CD14-positive monocyte (primary cell): ENCODE measurements around the gene ANGPTL8. TPM values are rescaled to one million over a fixed set of nuclear protein-coding genes. Genes with fewer than 3 reads are reported as not detected.

ENCODE experiments used
- DNase-seq, 3 donors: peaks; one replicate each; pipeline ENCODE4 v3.0.0-alpha.2; 2011 to 2022
- H2AFZ ChIP-seq: 2 replicates; pipeline ENCODE4 v1.6.0; 2012; ENCODE audit warnings: mild to moderate bottlenecking, low read depth, low read length, inconsistent platforms; ENCODE audit not compliant: insufficient read depth, poor library complexity, severe bottlenecking
- H3K27ac ChIP-seq, 2 donors: 1 replicate in 1 of 2; 2 replicates in 1 of 2; pipeline ENCODE4 v1.5.1; 2012 to 2013; ENCODE audit warnings: low read length in 2 of 2, control low read depth in 1 of 2, inconsistent platforms in 1 of 2, low read depth in 1 of 2, mild to moderate bottlenecking in 1 of 2
- H3K27me3 ChIP-seq, 2 donors: one replicate each; pipeline versions ENCODE4 v1.6.0 to v1.6.1; 2011 to 2013; ENCODE audit warnings: low read length in 2 of 2; ENCODE audit not compliant: control insufficient read depth in 2 of 2, insufficient read depth in 2 of 2
- H3K36me3 ChIP-seq, 2 donors: replicated peaks in 1 of 2; 1 replicate in 1 of 2; 2 replicates in 1 of 2; pipeline versions ENCODE4 v1.5.1 to v1.6.1; 2012 to 2013; ENCODE audit warnings: low read length in 2 of 2, control low read depth in 1 of 2, inconsistent platforms in 1 of 2, mild to moderate bottlenecking in 1 of 2; ENCODE audit not compliant: insufficient read depth in 2 of 2, control insufficient read depth in 1 of 2
- H3K4me1 ChIP-seq, 2 donors: 1 replicate in 1 of 2; 2 replicates in 1 of 2; pipeline versions ENCODE4 v1.5.1 to v1.6.1; 2012 to 2013; ENCODE audit warnings: low read length in 2 of 2, control low read depth in 1 of 2, inconsistent platforms in 1 of 2, mild to moderate bottlenecking in 1 of 2, moderate library complexity in 1 of 2; ENCODE audit not compliant: insufficient read depth in 2 of 2, control insufficient read depth in 1 of 2
- H3K4me2 ChIP-seq: replicated peaks from 2 replicates; pipeline ENCODE3; 2012; ENCODE audit warnings: low read length, moderate library complexity, mild to moderate bottlenecking; ENCODE audit not compliant: poor library complexity, severe bottlenecking; ENCODE audit errors: extremely low read depth
- H3K4me3 ChIP-seq, 3 experiments: fragments of 200-600 bp in 1 of 3; sonication (generic) in 1 of 3; replicated peaks in 1 of 3; 1 replicate in 2 of 3; 2 replicates in 1 of 3; pipeline ENCODE4 v1.5.1; 2011 to 2013; ENCODE audit warnings: low read length in 3 of 3, mild to moderate bottlenecking in 3 of 3, control low read depth in 2 of 3, low read depth in 2 of 3, inconsistent platforms in 1 of 3, moderate library complexity in 1 of 3
- H3K79me2 ChIP-seq: 2 replicates; pipeline ENCODE4 v1.6.0; 2012; ENCODE audit warnings: mild to moderate bottlenecking, control low read depth, inconsistent platforms, low read length, moderate library complexity; ENCODE audit not compliant: insufficient read depth
- H3K9ac ChIP-seq: 2 replicates; pipeline ENCODE4 v1.6.0; 2017; ENCODE audit warnings: low read length, mild to moderate bottlenecking; ENCODE audit not compliant: insufficient read depth, poor library complexity, severe bottlenecking
- H3K9me3 ChIP-seq, 2 donors: replicated peaks in 1 of 2; 1 replicate in 1 of 2; 2 replicates in 1 of 2; pipeline versions ENCODE4 v1.5.1 to v1.6.1; 2012 to 2013; ENCODE audit warnings: low read length in 2 of 2, control low read depth in 1 of 2; ENCODE audit not compliant: control insufficient read depth in 1 of 2, insufficient read depth in 1 of 2
- H4K20me1 ChIP-seq: 2 replicates; pipeline ENCODE4 v1.6.0; 2012; ENCODE audit warnings: mild to moderate bottlenecking, low read length, control low read depth, moderate library complexity; ENCODE audit not compliant: insufficient read depth
- H3K27ac Mint-ChIP-seq, 7 donors: one replicate each; pipeline ENCODE4 v1.8.0; 2020; ENCODE audit warnings: mild to moderate bottlenecking in 7 of 7, mixed read lengths in 7 of 7, moderate library complexity in 6 of 7, inconsistent platforms in 2 of 7
- H3K27me3 Mint-ChIP-seq, 3 donors: one replicate each; pipeline ENCODE4 v1.8.0; 2021 to 2022; ENCODE audit warnings: low read depth in 3 of 3, mild to moderate bottlenecking in 3 of 3, mixed read lengths in 3 of 3, moderate library complexity in 3 of 3, inconsistent platforms in 1 of 3
- H3K36me3 Mint-ChIP-seq, 2 donors: one replicate each; pipeline ENCODE4 v1.8.0; 2020; ENCODE audit warnings: mixed read lengths in 2 of 2, inconsistent platforms in 1 of 2, mild to moderate bottlenecking in 1 of 2
- H3K4me1 Mint-ChIP-seq: one replicate; pipeline ENCODE4 v1.8.0; 2020; ENCODE audit warnings: mild to moderate bottlenecking, mixed read lengths
- H3K4me3 Mint-ChIP-seq, 2 donors: one replicate each; pipeline ENCODE4 v1.8.0; 2020; ENCODE audit warnings: mild to moderate bottlenecking in 2 of 2, mixed read lengths in 2 of 2, moderate library complexity in 1 of 2
- H3K9me3 Mint-ChIP-seq, 7 donors: one replicate each; pipeline ENCODE4 v1.8.0; 2020 to 2022; ENCODE audit warnings: mixed read lengths in 7 of 7, mild to moderate bottlenecking in 6 of 7, moderate library complexity in 6 of 7, inconsistent platforms in 2 of 7
- CTCF ChIP-seq: fragments of 200-600 bp; IDR thresholded peaks from one replicate; pipeline ENCODE4 v1.8.0; 2022; ENCODE audit warnings: antibody characterized with exemption, mild to moderate bottlenecking
- WGBS: methylation state at CpG from one replicate; pipeline ENCODE4 v1.1.5; 2013; ENCODE audit warnings: missing lambda C conversion rate; ENCODE audit not compliant: insufficient coverage; 5-methylcytosine and 5-hydroxymethylcytosine counted together
- intact Hi-C, 2 donors: fragments of 100-400 bp; cut with micrococcal nuclease; formaldehyde crosslinking; loops; one replicate each; pipeline versions ENCODE4 v1.15.0 to v1.15.1; 2023
- polyA plus RNA-seq, 3 donors: library from polyadenylated mRNA; depleted of rRNA in 1 of 3; unstranded in 2 of 3; stranded (reverse) in 1 of 3; fragments of 300-500 nt in 2 of 3; fragments of >200 nt in 1 of 3; fragmentation: Illumina TruSeq in 2 of 3; gene quantifications; 1 replicate in 2 of 3; 2 replicates in 1 of 3; pipeline ENCODE4 v1.2.3, GENCODE V29; 2012 to 2021

The ANGPTL8 gene
- polyA plus RNA-seq, 3 donors: not detected

- H3K27ac ChIP-seq: no peak overlapping the region
- Mint-ChIP-seq H3K27ac (no peak overlapping the region), H3K4me3 (peak overlapping the region; percentile 72), H3K27me3 (peaks cover 47 to 73% (median 73%) of the 10 kb centered on the region in 3 donors), H3K9me3 (peaks cover 0 to 17% (median 9%) of the 10 kb centered on the region in 7 donors), H3K36me3 (no peaks in the 10 kb centered on the region), H3K4me1 (peaks cover 2% of the 10 kb centered on the region)
- H4K20me1 ChIP-seq: no peaks in the 10 kb centered on the region
- H3K36me3 ChIP-seq: no peaks in the 10 kb centered on the region
- H3K4me1 ChIP-seq: peaks cover 7 to 10% of the 10 kb centered on the region in 2 donors
- H2AFZ ChIP-seq: peak overlapping the region; percentile 84
- no peak for TF ChIP-seq CTCF
- H3K4me3 ChIP-seq: peak overlapping the region; percentile 35 to 74 (median 37)
- 18% methylated on average over 3 of the region's 18 CpGs for WGBS
- intact Hi-C loops: no loop called here
- H3K9ac ChIP-seq: peak overlapping the region; percentile 62
- DNase-seq: no peak
- H3K9me3 ChIP-seq: peaks cover 3 to 5% of the 10 kb centered on the region in 2 donors
- H3K27me3 ChIP-seq: peaks cover 24 to 48% of the 10 kb centered on the region in 2 donors
- peak overlapping the region; percentile 86 for H3K4me2 ChIP-seq
- H3K79me2 ChIP-seq: no peaks in the 10 kb centered on the region
Measured at GRCh38 chr19:11261431-11261970, 22.1 kb downstream of the ANGPTL8 start.

GRCh38 chr19:11261971-11262839 is 22.8 kb downstream of the ANGPTL8 start, which contains the start of gene DOCK6:
DOCK6 (minus strand) TSS chr19:11262524; CDS start chr19:11262440, 84 bp downstream.
- no peaks in the 10 kb centered on the region for H3K36me3 Mint-ChIP-seq
- intact Hi-C loops: no loop called here
- Histone ChIP-seq H3K9me3 (peaks cover 3 to 5% of the 10 kb centered on the region in 2 donors), H2AFZ (peak within 1 kb of the TSS; percentile 84), H3K79me2 (no peaks in the 10 kb centered on the region), H3K27ac (no peak within 1 kb of the TSS), H3K4me1 (peaks cover 7 to 10% of the 10 kb centered on the region in 2 donors), H3K4me2 (peak within 1 kb of the TSS; percentile 86), H3K27me3 (peaks cover 24 to 52% of the 10 kb centered on the region in 2 donors), H3K36me3 (no peaks in the 10 kb centered on the region), H3K4me3 (peak within 1 kb of the TSS; percentile 35 to 74 (median 37)), H4K20me1 (no peaks in the 10 kb centered on the region), H3K9ac (peak within 1 kb of the TSS; percentile 62)
- WGBS: 2% methylated on average over 67 of the region's 91 CpGs
- H3K4me1 Mint-ChIP-seq: peaks cover 2% of the 10 kb centered on the region
- H3K27me3 Mint-ChIP-seq: peaks cover 52 to 78% (median 70%) of the 10 kb centered on the region in 3 donors
- TF ChIP-seq CTCF: peak; percentile 22
- peak within 1 kb of the TSS in 2 of 7 donors; percentile 18 to 41 for H3K27ac Mint-ChIP-seq
- peaks cover 0 to 17% (median 9%) of the 10 kb centered on the region in 7 donors for H3K9me3 Mint-ChIP-seq
- H3K4me3 Mint-ChIP-seq: peak within 1 kb of the TSS; percentile 78 to 87
- no peak for DNase-seq
